ENCODE data around the gene FAM216B.
"Not testable (repeated sequence)": the region's sequence is repeated elsewhere in the genome, so short reads cannot be mapped to it uniquely, and the experiment has no call there.

FAM216B gene

DNA sequence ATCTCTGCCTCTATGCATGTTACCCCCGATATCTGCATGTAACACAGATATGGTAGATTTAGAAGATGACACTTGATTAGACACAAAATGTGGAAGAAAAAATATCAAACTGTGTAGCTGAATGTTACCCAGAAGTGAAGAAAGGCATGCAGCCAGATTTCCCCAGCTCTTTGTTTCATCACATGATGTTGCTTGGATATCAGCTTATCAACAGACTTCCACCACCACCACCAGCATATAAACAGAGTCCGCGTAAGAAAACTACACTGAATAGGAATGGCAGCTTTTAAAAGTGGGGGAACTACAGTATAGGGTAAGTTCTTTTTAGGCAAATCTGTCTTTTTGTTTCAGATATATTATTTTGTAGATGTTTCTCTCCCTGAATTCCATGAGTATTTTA, at the start of gene FAM216B:
Gene FAM216B (plus strand): TSS at position 233 of the 400 bp plus-strand sequence. CDS start 2,484 bp downstream, outside the sequence.
- no peak for DNase-seq

- DNase-seq = no peak
These were observed 49.3 kb upstream of the FAM216B start for GRCh38 chr13:42732073-42732472.

GRCh38 chr13:42733046-42733445, 48.3 kb upstream of the FAM216B start:
- no peak for DNase-seq

- no peak for DNase-seq
These were observed 46.4 kb upstream of the FAM216B start for GRCh38 chr13:42735010-42735409.

DNA sequence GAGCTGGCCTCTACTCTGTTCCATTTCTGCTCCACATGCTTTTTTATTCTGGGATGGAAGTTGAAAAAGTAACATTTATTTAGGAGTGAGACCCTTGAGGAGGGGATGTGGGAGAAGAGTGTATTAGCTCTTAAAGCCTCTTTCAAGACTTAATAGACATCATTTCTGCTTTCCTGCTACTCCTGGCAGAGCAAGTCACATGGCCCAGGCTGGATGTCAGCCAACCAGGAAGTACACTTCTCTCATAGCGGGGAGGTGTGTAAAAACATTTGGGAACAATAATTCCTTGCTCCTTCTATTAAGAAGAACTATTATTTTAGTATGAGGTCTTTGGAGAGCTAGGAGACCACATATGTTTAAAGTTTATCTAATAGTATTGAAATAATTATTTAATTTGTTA, 40.6 kb upstream of the FAM216B start:
- DNase-seq = no peak

- no peak for DNase-seq
These were observed 39.5 kb upstream of the FAM216B start for GRCh38 chr13:42741914-42742313.

GRCh38 chr13:42745655-42746054, 35.7 kb upstream of the FAM216B start:
- no peak for DNase-seq

DNA sequence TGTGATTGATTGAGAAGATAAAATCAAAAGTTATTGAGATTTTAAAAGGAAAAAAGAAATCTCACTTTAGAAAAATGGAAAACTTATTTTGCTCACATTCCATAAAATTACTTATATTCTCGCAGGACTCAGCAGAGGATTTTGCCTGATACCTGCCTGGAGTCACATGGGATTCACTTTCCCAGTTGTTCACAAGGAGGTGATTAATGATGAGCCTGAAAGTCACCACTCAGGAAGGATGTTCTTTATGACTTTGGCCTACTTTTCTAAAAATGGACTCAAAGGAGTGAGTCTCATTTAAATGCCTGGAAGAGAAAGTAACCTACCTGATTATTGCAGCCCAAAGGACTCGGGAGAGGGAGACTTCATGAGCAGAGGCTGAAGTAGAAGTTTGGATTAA, 34.5 kb upstream of the FAM216B start:
- no peak for DNase-seq

DNA sequence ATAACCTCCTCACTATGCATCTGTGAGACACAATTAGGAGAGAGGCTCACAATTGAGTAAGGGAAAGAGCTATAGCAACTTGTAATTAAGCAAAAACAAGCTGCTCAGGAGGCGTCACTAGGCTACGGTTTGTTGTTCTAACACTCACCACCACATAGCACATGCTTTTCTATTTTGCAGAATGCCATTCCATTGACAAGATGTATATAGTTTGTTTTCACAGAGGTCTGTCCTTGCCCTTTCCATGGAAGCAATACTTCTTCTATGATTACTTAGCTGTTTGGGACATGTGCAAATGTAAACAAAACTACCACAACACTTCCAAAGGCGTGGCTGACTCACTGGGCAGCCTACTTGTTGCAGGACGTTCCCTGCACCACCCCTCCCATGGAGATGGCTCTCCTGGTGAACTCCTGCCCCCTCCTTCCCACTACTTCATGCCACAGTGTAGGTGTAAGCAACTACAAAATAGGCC, 33.9 kb upstream of the FAM216B start:
- peak; percentile 9 for DNase-seq

DNA sequence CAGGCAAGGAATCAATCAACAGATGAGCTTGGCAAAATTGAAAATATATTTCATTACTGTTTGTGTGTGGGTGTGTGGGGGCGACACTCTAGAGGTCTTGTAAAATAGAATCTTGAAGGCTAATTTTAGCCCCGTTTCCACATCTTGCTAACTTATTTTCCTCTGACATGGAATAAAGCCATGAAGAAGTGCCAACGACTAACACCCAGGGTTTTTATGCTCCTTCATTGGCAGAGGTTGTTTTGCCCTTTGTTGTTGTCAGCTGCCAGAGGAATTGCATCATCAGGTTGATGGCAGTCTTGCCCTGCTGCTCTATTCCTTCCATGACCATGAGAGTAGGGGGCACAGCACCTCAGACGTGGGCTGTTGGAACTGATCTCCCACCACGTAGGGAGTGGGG, 30.6 kb upstream of the FAM216B start:
- no peak for DNase-seq

DNA sequence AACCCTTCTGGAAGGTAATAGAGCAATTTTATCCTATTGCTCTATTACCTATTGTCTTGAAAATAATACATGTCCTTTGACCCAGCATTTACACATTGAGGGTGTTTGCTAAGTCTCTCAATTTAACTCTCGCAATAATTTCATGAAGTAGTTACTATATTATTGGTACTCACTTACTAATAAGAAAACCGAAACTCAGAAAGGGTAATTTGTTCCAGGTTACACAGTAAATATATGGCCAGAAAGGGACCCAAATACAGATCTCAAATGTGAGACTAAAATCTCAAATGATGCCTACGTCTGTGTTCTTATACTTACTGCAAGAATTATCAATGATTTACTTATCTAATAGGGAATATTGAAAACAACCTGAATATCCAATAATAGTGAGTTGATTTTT, 29.7 kb upstream of the FAM216B start:
- DNase-seq = no peak

DNA sequence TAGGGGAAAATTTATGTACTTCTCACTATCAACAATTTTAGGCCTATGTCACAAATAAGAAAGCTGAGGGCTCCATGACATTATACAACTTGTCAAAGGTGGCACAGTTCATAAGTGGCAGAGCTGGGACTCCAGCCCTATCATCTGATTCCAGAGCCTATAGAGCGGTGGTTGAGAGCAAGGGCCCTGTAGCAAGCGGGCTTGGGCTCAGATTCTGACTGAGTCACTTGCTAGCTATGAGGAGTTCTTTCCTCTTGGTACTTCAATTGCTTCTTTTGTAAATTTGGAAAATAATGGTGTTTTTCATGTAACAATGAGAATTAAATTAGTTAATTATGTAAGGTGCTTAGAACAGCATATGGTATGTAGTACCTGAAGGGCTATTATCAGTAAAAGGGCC, 28.7 kb upstream of the FAM216B start:
- no peak for DNase-seq

DNA sequence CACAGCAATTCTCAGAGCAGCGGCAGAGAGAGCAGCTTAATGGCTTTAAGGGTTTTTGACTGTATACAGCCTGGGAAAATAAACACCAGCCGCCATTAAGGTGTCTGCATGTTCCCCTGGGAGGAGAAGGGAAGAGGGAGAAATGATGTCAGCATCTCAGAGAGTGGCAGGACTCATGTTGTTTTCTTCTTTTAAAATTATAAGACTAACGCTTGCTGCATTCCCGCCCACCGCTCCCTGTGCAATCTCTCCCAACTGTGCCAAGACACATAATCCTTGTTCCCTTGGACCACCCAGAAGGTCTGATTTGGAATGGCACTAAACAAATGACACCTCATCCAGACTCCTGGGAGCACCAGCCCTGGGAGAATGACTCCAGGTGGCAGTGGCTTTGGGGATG, 27.7 kb upstream of the FAM216B start:
- DNase-seq = no peak

GRCh38 chr13:42754801-42755510, 26.4 kb upstream of the FAM216B start:
- no peak for DNase-seq

DNA sequence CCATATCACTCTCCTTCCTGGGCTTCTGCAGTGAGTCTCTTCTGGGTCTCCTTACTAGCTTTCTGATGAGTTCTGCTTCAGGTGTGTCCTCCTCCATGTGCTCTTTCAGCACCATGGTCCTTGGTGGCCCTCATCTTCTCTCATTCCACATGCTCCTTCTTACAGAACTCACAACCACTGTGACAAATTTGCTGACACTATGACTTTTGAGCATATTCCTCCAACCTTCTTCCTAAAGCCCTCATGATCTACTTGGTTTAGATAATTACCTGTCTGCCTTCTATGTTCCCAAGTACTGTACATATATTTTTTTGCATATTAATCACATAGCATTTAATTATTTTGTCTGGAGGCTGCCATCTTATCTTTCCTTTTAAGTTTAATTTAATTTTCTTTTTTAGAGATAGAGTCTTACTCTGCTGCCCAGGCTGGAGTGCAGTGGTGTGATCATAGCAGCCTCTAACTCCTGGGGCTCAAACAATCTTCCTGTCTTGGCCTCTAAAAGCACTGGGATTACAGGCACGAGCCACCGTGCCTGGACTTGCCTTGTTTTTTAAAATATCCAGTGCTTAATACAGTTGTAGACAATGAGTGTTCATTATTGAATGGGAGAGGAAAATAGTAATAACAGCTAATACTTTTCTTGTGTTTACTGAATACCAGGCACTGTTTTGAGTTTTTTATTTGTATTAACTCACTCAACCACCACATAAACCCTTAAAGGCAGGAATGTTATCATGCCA, 23.5 kb upstream of the FAM216B start:
- DNase-seq = no peak

- DNase-seq = no peak
These were observed 22.9 kb upstream of the FAM216B start for GRCh38 chr13:42758515-42758914.

DNA sequence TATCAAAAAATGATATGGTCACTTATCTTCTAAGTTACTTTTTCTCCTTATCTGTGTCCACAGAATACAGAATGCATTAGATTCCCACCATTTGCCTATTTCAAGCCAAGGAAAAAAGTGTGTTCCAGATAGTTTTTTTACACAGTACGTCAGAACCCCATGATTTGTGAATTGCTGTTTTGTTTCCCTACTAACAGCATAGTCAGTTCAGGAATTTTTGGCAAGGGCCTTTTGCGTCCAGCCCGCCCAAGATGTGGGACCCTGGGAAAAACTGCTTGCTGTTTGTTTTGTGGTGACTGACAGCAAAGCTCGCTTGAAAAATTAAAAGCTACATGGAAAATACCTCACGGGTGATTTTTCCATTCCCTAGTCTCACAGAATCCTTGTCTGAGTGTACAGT, 20.4 kb upstream of the FAM216B start:
- DNase-seq = no peak

DNA sequence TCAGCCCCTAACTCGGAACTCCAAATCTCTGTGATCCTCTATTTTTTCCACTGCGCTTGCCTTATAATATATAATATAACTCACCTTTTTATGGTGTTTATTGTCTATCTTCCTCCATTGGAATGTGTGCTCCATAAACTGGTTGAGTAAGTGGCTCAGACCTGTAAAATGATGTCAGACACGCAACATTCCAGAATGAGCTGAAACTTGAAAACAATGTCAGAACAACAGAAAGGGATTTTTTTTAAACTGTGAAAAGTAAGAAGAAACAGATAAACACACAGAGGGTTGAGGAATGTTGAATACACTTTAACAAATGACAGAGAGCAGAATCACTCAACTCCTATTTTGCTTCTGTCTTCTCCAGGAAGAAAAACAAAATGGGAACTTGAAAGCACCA, 19.1 kb upstream of the FAM216B start:
- no peak for DNase-seq

DNA sequence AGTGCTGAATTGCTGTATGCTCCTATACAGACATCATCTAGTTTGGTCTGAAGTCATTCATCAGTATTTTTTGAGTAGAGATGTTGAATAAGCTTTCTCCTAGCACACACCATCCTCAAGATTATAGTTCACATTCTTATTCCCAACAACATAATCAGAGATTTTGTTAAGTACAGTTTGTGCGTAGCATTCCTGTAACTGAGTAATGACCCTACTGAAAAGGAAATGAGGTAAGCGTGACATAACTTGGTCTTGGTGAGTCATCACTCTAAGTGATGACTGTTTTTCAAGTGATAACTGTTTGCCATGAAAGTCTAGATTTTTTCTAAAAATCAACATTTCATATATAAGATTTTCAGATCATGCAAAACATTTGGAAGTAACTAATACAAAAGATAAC, 18.5 kb upstream of the FAM216B start:
- no peak for DNase-seq

GRCh38 chr13:42766016-42766415, 15.4 kb upstream of the FAM216B start:
- peak; percentile 58 for DNase-seq

- DNase-seq = no peak
These were observed 11.7 kb upstream of the FAM216B start for GRCh38 chr13:42769650-42770049.

- DNase-seq = not testable (repeated sequence)
These were observed 4.8 kb upstream of the FAM216B start for GRCh38 chr13:42776558-42776957.

GRCh38 chr13:42777467-42777866, 3.9 kb upstream of the FAM216B start:
- no peak for DNase-seq

DNA sequence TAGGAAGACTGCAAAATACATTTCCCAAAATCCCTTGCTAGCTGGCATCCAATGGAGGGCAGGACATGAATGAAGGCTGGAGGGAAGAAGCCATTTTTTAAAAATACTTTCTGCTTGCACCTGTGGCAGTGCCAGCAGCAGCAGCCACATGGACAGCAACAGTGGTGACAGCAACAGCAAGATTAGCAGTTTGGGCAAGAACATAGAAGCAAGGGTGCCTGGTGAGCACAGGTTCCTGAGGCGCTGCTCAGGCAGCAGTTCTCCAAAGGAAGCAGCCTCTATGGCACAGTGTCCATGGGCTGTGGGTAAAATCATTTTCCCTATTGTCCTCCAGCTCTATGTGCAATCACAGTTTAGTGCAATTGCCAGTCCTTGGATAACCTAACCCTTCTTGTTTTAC, 1.3 kb upstream of the FAM216B start:
- DNase-seq = no peak

GRCh38 chr13:42786715-42787114, 5.3 kb downstream of the FAM216B start:
- DNase-seq = no peak

Data from NCI-H2081 treated with DMSO at 0.1 percent for 48 hours (cell line).